ENCODE measurements around the gene FANCI. TPM values are rescaled to one million over a fixed set of nuclear protein-coding genes. Genes with fewer than 3 reads are reported as not detected.

FANCI gene
- total RNA-seq, 1 donor from 2014 or later: 66.5 TPM

- H3K27me3 Mint-ChIP-seq: no peaks in the 10 kb centered on the region
- H3K4me3 Mint-ChIP-seq (ENCODE audit: low read depth): no peak overlapping the region
- H3K9me3 Mint-ChIP-seq (ENCODE audit: low read depth): no peaks in the 10 kb centered on the region
- no peak for DNase-seq (ENCODE audit: low spot score, unreplicated experiment)
- H3K4me1 Mint-ChIP-seq (ENCODE audit: low read depth): no peaks in the 10 kb centered on the region
- no peak overlapping the region for H3K27ac Mint-ChIP-seq
- no peak for TF ChIP-seq CTCF (IDR thresholded peaks at IDR 0.05; ENCODE audit: unreplicated experiment)
- peaks cover 11% of the 10 kb centered on the region for H3K36me3 Mint-ChIP-seq (ENCODE audit: insufficient read depth)
Observed at GRCh38 chr15:89309993-89310392, 66.2 kb downstream of the FANCI start.

GRCh38 chr15:89315375-89315929, 71.7 kb downstream of the FANCI start:
- TF ChIP-seq CTCF (IDR thresholded peaks at IDR 0.05; ENCODE audit: unreplicated experiment): no peak
- Mint-ChIP-seq H3K4me1 (ENCODE audit: low read depth) (no peaks in the 10 kb centered on the region), H3K36me3 (ENCODE audit: insufficient read depth) (peaks cover 31% of the 10 kb centered on the region), H3K4me3 (ENCODE audit: low read depth) (no peak overlapping the region), H3K27me3 (no peaks in the 10 kb centered on the region), H3K9me3 (ENCODE audit: low read depth) (no peaks in the 10 kb centered on the region), H3K27ac (peak overlapping the region; percentile 78)
- DNase-seq (ENCODE audit: low spot score, unreplicated experiment): no peak

- H3K27ac Mint-ChIP-seq: no peak overlapping the region
- no peaks in the 10 kb centered on the region for H3K9me3 Mint-ChIP-seq (ENCODE audit: low read depth)
- H3K4me3 Mint-ChIP-seq (ENCODE audit: low read depth): no peak overlapping the region
- no peaks in the 10 kb centered on the region for H3K4me1 Mint-ChIP-seq (ENCODE audit: low read depth)
- peaks cover 31% of the 10 kb centered on the region for H3K36me3 Mint-ChIP-seq (ENCODE audit: insufficient read depth)
- no peaks in the 10 kb centered on the region for H3K27me3 Mint-ChIP-seq
- TF ChIP-seq CTCF (IDR thresholded peaks at IDR 0.05; ENCODE audit: unreplicated experiment): no peak
- no peak for DNase-seq (ENCODE audit: low spot score, unreplicated experiment)
Observed at GRCh38 chr15:89316504-89316903, 72.7 kb downstream of the FANCI start.

- Mint-ChIP-seq H3K4me1 (ENCODE audit: low read depth) (no peaks in the 10 kb centered on the region), H3K9me3 (ENCODE audit: low read depth) (no peaks in the 10 kb centered on the region), H3K4me3 (ENCODE audit: low read depth) (no peak overlapping the region), H3K36me3 (ENCODE audit: insufficient read depth) (peaks cover 34% of the 10 kb centered on the region), H3K27me3 (no peaks in the 10 kb centered on the region), H3K27ac (no peak overlapping the region)
- DNase-seq (ENCODE audit: low spot score, unreplicated experiment): no peak
- TF ChIP-seq CTCF (IDR thresholded peaks at IDR 0.05; ENCODE audit: unreplicated experiment): no peak
Observed at GRCh38 chr15:89317186-89317720, 73.5 kb downstream of the FANCI start.

- H3K36me3 Mint-ChIP-seq (ENCODE audit: insufficient read depth): peaks cover 34% of the 10 kb centered on the region
- no peak overlapping the region for H3K27ac Mint-ChIP-seq
- H3K27me3 Mint-ChIP-seq: no peaks in the 10 kb centered on the region
- no peaks in the 10 kb centered on the region for H3K9me3 Mint-ChIP-seq (ENCODE audit: low read depth)
- H3K4me3 Mint-ChIP-seq (ENCODE audit: low read depth): no peak overlapping the region
- H3K4me1 Mint-ChIP-seq (ENCODE audit: low read depth): no peaks in the 10 kb centered on the region
- TF ChIP-seq CTCF (IDR thresholded peaks at IDR 0.05; ENCODE audit: unreplicated experiment): no peak
- DNase-seq (ENCODE audit: low spot score, unreplicated experiment): no peak
Observed at GRCh38 chr15:89319678-89320077, 75.9 kb downstream of the FANCI start.

Data from progenitor cell of endocrine pancreas (in vitro differentiated cells).